Esophagus squamous epithelium (tissue), 5 donors: ENCODE results near the gene PXYLP1. TPM values are rescaled to one million over a fixed set of nuclear protein-coding genes. Genes with fewer than 3 reads are reported as not detected.

Experiments used
- DNase-seq: peaks from one replicate; lab custom pipeline; 2025; lab: John Stamatoyannopoulos, UW
- H3K27ac ChIP-seq, 4 donors: fragments of 200-600 bp; sonication (generic); one replicate each; pipeline ENCODE4 v1.5.1; 2016 to 2019; ENCODE audit warnings: mild to moderate bottlenecking in 1 of 4
- H3K27me3 ChIP-seq, 4 donors: fragments of 200-600 bp; sonication (generic); 1 replicate in 3 of 4; 2 replicates in 1 of 4; pipeline versions ENCODE4 v1.5.1 to v1.6.0; 2017 to 2021; ENCODE audit warnings: antibody characterized with exemption in 1 of 4
- H3K36me3 ChIP-seq, 3 donors: fragments of 200-600 bp; sonication (generic); one replicate each; pipeline ENCODE4 v1.5.1; 2016 to 2019
- H3K4me1 ChIP-seq, 3 donors: fragments of 200-600 bp; sonication (generic); one replicate each; pipeline ENCODE4 v1.5.1; 2017 to 2019
- H3K4me3 ChIP-seq, 4 donors: fragments of 200-600 bp; sonication (generic); 1 replicate in 3 of 4; 2 replicates in 1 of 4; pipeline ENCODE4 v1.5.1; 2016 to 2019; ENCODE audit warnings: mild to moderate bottlenecking in 2 of 4, moderate library complexity in 1 of 4
- H3K9me3 ChIP-seq, 3 donors: fragments of 200-600 bp; sonication (generic); one replicate each; pipeline ENCODE4 v1.5.1; 2016 to 2019
- POLR2A ChIP-seq, 4 donors: fragments of 450-650 bp; IDR thresholded peaks; one replicate each; pipeline ENCODE4 v1.6.1; 2017; ENCODE audit warnings: antibody characterized with exemption in 4 of 4, mild to moderate bottlenecking in 4 of 4, moderate library complexity in 3 of 4
- whole genome bisulfite sequencing, 2 donors: methylation state at CpG; one replicate each; pipeline ENCODE4 v1.1.5; 2018; 5-methylcytosine and 5-hydroxymethylcytosine counted together
- intact Hi-C: fragments of 100-400 bp; cut with DNase I; formaldehyde crosslinking; loops from one replicate; pipeline ENCODE4 v1.15.0; 2022
- total RNA-seq, 4 donors: library from RNA; depleted of rRNA; stranded (reverse); fragments of >200 nt; gene quantifications; one replicate each; pipeline ENCODE4 v1.1.0, GENCODE V29; 2016
- TF ChIP-seq, protein P1 (sequence below), 6 experiments: fragments of 450-650 bp in 4 of 6; fragments of 200-600 bp in 2 of 6; sonication (generic) in 2 of 6; IDR thresholded peaks; one replicate each; pipeline ENCODE4 v1.5.1; 2016 to 2019; ENCODE audit warnings: antibody characterized with exemption in 6 of 6, mild to moderate bottlenecking in 4 of 6, moderate library complexity in 4 of 6
- donor health status: DM: yes; HTN: yes; CAD: no.

The PXYLP1 gene
- total RNA-seq, 4 donors from 2014 or later = 2.9 to 7.8 (median 4.1) TPM

DNA sequence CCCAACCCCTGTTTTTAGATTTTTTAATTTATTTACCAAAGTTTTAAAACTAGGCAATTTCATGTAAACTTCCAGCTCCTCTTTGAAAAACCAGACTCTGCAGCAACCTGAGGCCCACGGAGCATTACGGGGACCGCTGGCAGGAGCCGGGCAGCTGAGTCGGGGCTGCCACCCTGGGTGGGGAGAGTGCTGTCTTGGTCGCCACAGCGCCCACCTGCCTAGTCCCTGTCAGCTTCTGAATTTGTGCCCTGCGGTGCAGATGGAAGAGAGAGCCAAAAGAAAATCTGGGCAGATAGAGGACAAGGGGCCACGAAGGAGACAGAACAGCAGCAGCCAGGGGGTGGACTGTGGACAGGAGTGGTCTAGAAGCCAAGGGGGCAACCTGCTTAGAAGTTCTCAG lies 34.6 kb downstream of the PXYLP1 start:
- no peak overlapping the region for H3K27ac ChIP-seq
- 94% methylated on average over 9 of the region's 9 CpGs; no CpG with 5 or more reads in 1 of the 2 donors for WGBS, 2 donors
- intact Hi-C loops = no loop called here
- no peaks in the 10 kb centered on the region for H3K27me3 ChIP-seq
- H3K4me1 ChIP-seq = no peaks in the 10 kb centered on the region
- no peak overlapping the region for H3K4me3 ChIP-seq
- DNase-seq = no peak
- H3K9me3 ChIP-seq = no peaks in the 10 kb centered on the region
- H3K36me3 ChIP-seq = no peaks in the 10 kb centered on the region
- TF ChIP-seq POLR2A (IDR thresholded peaks at IDR 0.05) = no peak
- TF ChIP-seq, protein P1, sequence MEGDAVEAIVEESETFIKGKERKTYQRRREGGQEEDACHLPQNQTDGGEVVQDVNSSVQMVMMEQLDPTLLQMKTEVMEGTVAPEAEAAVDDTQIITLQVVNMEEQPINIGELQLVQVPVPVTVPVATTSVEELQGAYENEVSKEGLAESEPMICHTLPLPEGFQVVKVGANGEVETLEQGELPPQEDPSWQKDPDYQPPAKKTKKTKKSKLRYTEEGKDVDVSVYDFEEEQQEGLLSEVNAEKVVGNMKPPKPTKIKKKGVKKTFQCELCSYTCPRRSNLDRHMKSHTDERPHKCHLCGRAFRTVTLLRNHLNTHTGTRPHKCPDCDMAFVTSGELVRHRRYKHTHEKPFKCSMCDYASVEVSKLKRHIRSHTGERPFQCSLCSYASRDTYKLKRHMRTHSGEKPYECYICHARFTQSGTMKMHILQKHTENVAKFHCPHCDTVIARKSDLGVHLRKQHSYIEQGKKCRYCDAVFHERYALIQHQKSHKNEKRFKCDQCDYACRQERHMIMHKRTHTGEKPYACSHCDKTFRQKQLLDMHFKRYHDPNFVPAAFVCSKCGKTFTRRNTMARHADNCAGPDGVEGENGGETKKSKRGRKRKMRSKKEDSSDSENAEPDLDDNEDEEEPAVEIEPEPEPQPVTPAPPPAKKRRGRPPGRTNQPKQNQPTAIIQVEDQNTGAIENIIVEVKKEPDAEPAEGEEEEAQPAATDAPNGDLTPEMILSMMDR (IDR thresholded peaks at IDR 0.05) = no peak

DNA sequence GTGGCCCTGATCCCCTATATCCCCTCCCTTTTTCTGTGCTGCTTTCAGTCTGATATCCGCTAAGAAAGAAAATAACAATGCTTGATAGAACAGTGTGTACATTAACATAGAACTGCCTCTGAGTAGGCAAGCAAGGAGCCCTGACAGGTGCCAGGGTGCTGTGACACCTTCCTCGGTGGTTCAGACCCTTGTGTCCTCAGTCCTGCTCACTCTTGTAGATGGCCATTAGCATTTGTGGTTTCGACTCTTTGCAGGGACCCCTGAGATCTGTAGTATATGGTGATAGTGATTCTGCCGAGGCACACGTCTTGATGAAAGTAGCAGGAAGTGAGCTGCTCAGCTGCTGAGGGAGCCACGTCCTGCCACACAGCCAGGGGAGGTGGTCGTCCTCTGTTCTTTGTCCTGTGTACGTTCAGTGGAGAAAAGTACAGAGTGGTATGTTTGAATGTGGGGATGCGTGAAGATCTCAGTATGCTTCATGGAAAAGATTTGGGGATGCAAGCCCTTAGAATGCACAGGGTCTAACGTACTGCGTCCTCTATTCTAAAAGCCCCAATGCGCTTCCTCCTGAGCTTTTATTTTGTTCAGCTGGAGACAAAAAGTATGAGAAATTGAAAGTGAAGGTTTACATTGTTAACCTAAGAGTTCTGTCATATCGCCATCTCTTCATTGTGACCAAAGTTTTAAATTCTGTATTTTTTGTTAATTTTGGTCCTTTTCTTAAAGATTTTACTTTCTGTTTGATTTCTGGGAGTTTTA lies 35.4 kb downstream of the PXYLP1 start:
- intact Hi-C loops = no loop called here
- Histone ChIP-seq H3K9me3 (no peaks in the 10 kb centered on the region), H3K27me3 (no peaks in the 10 kb centered on the region), H3K27ac (peak overlapping the region in 1 of 4 donors; percentile 36), H3K36me3 (no peaks in the 10 kb centered on the region), H3K4me3 (peak overlapping the region in 3 of 4 donors; percentile 17 to 42 (median 29)), H3K4me1 (no peaks in the 10 kb centered on the region)
- WGBS, 2 donors = 46 to 67% methylated on average over 11 to 13 of the region's 13 CpGs
- no peak for DNase-seq
- TF ChIP-seq, protein P1 (IDR thresholded peaks at IDR 0.05) = no peak
- TF ChIP-seq POLR2A (IDR thresholded peaks at IDR 0.05) = no peak

DNA sequence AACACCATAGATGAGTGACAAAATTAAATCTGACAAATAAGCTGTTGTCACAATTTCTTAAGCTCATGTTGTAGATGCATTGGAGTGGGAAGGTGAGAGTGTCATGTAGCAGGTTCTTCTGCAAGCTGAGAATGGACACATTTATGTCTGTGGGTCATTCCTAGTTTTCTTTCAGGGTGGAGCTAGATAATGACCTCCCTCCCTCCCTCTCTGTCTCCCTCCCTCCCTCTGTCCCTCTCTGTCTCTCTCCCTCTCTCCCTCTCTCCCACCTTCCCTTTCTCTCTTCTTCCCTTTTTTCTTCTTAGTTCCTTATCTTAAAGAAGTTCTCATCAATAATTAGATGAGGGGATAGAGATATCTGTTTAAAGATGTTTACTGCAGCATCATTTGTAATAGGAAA lies 36.0 kb downstream of the PXYLP1 start:
- intact Hi-C loops = no loop called here
- Histone ChIP-seq H3K27ac (peak overlapping the region in 1 of 4 donors; percentile 36), H3K27me3 (no peaks in the 10 kb centered on the region), H3K4me1 (no peaks in the 10 kb centered on the region), H3K36me3 (no peaks in the 10 kb centered on the region), H3K4me3 (no peak overlapping the region), H3K9me3 (no peaks in the 10 kb centered on the region)
- no peak for TF ChIP-seq POLR2A (IDR thresholded peaks at IDR 0.05)
- TF ChIP-seq, protein P1 (IDR thresholded peaks at IDR 0.05) = no peak
- no peak for DNase-seq

DNA sequence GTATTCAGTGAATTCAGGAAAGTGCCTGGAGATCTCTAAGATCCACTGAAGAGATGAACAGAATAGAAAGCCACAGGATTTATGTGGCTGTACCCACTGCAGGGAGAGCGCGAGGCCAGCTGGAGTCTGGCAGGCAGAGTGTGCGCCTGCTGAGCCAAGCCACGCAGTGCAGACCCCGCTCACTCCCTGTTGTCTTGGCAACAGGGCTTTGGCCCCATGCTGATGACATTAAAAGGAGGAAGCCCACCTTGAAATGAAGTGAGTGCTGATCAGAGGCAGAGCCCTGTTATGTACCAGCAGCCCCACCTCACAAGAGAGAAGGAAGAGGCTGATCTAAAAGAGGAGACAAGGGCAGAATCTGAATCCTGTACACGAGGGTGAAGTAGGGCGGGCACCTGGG lies 36.7 kb downstream of the PXYLP1 start:
- H3K4me1 ChIP-seq = no peaks in the 10 kb centered on the region
- no peaks in the 10 kb centered on the region for H3K9me3 ChIP-seq
- DNase-seq = no peak
- no peak for TF ChIP-seq POLR2A (IDR thresholded peaks at IDR 0.05)
- TF ChIP-seq, protein P1 (IDR thresholded peaks at IDR 0.05) = no peak
- H3K27me3 ChIP-seq = no peaks in the 10 kb centered on the region
- intact Hi-C loops = no loop called here
- H3K27ac ChIP-seq = no peak overlapping the region
- H3K36me3 ChIP-seq = no peaks in the 10 kb centered on the region
- WGBS, 2 donors = 87 to 96% methylated on average over 6 to 7 of the region's 7 CpGs
- H3K4me3 ChIP-seq = no peak overlapping the region

DNA sequence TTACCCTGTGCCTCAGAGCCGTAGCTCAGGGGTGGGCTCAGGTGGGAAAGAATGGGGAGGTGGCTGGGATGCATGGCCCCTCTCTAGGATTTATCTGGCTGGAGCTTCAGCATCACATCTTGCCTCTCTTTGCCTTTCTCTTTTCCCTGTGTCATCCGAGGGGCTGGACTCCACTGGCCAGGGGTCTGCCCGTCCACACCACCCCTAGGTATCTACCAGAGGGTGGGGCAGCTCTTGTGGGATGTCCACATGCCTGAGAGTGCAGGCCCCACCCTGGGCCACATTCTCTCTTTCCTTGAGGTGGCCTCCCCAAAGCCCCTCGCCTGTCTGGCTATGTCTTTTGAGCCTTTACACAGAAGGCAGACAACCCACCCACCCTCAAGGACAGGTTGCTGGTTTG lies 37.2 kb downstream of the PXYLP1 start:
- Histone ChIP-seq H3K4me1 (no peaks in the 10 kb centered on the region), H3K27ac (no peak overlapping the region), H3K27me3 (no peaks in the 10 kb centered on the region), H3K4me3 (no peak overlapping the region), H3K36me3 (no peaks in the 10 kb centered on the region), H3K9me3 (no peaks in the 10 kb centered on the region)
- intact Hi-C loops = no loop called here
- WGBS, 2 donors = 85 to 92% methylated on average over 2 to 4 of the region's 4 CpGs
- no peak for TF ChIP-seq POLR2A (IDR thresholded peaks at IDR 0.05)
- TF ChIP-seq, protein P1 (IDR thresholded peaks at IDR 0.05) = no peak
- DNase-seq = no peak
